ENCODE measurements around the gene ZFP36L1.
"Not testable (repeated sequence)": the region's sequence is repeated elsewhere in the genome, so short reads cannot be mapped to it uniquely, and the experiment has no call there.

DNA sequence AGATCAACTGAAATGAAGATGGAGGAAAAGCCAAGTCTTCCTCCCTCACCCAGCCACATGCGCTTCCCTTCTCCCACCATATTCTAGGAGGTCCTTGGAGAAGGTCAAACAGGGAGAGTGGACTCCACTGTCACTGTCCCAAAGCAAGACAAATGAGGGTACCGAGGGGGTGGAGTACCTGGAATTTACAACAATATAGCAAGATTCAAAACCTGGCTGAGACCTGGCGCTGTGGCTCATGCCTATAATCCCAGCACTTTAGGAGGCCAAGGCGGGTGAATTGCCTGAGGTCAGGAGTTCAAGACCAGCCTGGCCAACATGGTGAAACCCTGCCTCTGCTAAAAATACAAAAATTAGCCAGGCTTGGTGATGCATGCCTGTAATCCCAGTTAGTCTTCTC lies 29.0 kb downstream of the ZFP36L1 start:
- TF ChIP-seq, protein P1, sequence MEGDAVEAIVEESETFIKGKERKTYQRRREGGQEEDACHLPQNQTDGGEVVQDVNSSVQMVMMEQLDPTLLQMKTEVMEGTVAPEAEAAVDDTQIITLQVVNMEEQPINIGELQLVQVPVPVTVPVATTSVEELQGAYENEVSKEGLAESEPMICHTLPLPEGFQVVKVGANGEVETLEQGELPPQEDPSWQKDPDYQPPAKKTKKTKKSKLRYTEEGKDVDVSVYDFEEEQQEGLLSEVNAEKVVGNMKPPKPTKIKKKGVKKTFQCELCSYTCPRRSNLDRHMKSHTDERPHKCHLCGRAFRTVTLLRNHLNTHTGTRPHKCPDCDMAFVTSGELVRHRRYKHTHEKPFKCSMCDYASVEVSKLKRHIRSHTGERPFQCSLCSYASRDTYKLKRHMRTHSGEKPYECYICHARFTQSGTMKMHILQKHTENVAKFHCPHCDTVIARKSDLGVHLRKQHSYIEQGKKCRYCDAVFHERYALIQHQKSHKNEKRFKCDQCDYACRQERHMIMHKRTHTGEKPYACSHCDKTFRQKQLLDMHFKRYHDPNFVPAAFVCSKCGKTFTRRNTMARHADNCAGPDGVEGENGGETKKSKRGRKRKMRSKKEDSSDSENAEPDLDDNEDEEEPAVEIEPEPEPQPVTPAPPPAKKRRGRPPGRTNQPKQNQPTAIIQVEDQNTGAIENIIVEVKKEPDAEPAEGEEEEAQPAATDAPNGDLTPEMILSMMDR (IDR thresholded peaks at IDR 0.05) = not testable (repeated sequence)
- not testable (repeated sequence) for TF ChIP-seq EP300, POLR2A (IDR thresholded peaks at IDR 0.05)

Data from stomach (tissue), 4 donors.